Activated CD8-positive, alpha-beta memory T cell treated with anti-CD3 and anti-CD28 coated beads, Interleukin-2, amount 50 U/mL, for 4 hours (primary cell): ENCODE results near the gene CMTM2.

Source experiments
- DNase-seq: peaks from one replicate; pipeline ENCODE4 v3.0.0-alpha.2; 2020

The CMTM2 gene, protein sequence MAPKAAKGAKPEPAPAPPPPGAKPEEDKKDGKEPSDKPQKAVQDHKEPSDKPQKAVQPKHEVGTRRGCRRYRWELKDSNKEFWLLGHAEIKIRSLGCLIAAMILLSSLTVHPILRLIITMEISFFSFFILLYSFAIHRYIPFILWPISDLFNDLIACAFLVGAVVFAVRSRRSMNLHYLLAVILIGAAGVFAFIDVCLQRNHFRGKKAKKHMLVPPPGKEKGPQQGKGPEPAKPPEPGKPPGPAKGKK

DNA sequence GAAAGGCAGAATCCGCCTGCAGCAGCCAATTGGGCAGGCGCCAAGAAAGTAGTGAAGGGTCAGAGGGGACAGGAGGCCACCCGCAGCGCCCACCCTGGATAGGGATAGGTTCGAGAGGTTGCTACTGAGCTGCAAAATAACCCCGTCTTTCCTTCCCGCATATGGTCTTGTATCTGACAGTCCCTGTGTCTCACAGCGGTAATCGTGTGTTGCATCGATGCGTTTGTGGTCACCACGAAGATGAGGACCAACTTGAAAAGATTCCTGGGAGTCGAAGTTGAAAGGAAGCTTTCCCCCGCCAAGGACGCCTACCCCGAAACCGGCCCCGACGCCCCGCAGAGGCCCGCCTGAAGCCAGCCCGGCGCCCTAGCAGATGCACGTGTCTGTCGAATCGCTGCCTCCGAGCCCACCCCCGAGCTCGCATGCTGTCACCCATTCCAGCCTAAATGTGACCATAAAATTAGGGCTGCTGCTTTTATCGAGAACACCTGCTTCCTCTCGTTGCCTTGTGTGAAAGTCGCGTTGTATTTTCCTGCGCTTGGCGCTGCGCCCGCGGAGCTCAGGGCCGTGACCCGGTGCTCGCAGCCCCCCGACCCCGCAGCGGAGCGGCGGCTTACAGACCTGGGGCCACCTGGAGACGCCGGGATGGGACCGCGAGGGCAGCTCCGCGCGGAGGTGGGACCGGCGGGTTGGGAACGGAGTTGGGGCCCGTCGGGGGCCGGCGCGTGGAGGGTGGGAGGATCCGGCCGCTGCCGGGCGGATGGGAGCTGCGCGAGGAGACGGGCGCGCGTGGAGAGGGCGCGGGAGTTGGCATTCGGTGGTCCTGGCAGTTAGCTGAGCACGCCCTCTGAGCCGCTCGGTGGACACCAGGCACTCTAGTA, at the start of gene CMTM2:
TSS of gene CMTM2 (plus strand) at position 813 of the 881 bp plus-strand sequence. CDS start 145 bp downstream, outside the sequence.
- DNase-seq: no peak

DNA sequence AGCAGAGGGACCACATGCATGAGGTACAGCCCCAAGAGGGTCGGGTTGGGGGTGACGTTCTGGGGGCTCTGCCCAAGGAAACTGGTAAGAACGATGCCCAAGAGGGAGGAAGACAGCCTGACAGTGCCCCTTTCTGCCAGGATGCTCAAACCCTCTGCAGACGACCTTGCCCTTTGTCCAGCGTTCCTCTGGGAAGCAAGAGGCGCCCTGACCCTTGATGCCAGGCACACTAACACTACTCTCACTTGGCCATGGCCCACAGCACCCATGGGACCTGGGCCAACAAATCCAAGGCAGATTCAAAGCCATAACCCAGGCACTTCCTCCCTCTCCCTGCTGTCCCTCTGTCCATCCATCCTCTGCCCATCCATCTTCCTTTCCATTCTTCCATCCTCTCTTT, 49.8 kb upstream of the CMTM2 start:
- DNase-seq: no peak

DNA sequence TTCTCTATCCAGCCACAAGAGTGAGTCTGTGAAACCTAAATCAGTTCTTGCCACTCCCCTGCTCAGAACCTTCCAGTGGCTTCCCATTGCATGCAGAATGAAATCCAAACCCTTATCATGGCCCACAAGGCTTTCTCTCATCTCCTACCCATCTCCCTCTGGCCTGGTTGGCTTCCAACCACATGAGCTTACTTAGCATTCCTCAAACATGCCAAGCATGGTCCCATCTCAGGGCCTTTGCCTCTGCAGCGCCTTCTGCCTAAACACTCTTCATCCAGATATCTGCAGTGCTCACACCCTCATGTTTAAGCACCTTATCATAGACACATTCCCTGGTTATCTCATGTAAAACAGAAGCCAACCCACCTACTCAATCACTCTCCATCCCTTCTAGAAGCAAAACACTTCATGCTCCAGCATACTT, 44.9 kb upstream of the CMTM2 start:
- DNase-seq: no peak

DNA sequence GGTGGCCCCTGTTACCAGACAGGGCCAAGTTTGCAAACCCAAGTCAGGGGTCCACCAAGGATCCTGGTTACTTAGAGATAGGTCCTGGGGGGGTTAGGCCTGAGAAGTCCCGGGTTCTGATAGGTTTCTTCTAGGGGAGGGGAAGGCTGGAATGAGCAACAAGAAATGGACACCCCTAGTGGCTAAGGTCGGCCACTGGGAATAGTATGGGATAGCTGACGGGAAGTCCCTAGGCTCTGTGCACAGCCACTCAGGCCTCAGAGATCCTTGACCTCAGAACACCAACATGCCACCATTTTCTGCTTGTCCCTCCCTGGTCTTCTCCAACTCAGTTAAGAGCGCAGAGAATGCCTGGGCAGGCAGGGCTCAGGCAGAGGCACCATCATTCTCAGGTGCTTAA, 42.7 kb upstream of the CMTM2 start:
- no peak for DNase-seq

DNA sequence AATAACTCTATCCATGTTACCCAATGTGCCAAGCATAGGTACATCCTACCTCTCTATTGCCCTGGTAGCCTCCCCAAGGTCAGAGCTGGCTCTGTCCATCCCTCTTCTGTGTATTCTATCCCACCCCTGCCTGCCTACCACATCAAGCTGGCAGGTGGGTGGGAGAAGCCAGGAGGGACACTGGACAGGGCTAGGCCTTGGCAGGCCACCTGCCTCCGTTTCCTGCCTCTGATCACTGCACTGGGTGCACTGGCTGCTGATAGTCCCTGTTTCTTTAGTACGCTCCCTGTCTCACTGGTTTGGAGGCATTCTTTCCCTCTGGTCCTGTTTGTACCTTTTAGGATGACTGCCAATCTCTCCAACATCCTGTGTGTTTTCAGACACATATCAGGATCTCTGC, 42.0 kb upstream of the CMTM2 start:
- no peak for DNase-seq

DNA sequence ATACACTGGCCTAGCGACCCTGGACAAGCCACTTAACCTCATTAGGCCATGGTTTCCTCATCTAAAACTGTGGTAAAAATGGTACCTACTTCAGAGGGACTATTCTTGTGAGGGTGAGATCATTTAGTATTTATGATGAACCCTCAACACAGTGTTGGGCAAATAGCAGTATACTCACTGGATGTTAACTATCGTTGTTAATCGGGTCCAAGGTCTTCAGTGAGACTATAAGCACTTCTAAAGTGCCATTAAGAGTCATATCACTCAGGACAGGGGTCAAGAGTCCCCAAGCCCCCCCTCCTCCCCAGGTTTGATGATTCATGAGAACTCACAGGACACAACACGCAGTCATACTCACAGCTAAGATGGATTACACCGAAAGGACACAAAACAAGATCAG, 40.4 kb upstream of the CMTM2 start:
- no peak for DNase-seq

DNA sequence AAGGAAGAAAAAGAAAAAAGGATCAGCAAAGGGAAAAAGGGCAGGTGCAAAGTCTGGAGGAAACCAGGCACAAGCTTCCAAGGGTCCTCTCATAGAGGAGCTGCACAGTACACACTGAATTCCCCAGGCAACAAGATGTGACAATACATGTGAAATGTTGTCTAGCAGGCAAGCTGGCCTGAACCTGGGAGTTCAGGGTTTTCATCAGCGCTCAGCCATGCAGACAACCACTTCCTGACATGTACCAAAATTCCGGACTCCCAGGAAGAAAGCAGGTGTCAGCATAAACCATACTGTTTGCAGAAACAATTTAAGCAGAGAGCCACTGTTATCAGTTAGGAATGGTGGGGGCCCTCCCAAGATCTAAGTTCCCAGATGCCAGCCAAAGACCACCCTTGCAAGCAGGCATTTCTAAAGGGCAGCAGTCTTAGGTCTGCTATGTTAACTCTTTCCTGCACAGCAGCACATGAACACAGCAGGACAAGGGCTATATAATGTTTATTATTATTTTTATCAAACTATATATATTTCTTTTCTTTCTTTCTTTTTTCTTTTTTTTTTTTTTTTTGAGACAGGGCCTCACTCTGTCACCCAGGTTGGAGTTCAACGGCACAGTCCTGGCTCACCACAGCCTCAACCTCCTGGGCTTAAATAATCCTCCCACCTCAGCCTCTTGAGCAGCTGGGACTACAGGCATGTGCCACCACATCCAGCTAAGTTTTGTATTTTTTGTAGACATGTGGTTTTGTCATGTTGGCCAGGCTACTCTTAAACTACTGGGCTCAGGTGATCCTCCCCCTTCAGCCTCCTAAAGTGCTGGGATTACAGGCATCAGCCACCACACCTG, 39.4 kb upstream of the CMTM2 start:
- DNase-seq: no peak

DNA sequence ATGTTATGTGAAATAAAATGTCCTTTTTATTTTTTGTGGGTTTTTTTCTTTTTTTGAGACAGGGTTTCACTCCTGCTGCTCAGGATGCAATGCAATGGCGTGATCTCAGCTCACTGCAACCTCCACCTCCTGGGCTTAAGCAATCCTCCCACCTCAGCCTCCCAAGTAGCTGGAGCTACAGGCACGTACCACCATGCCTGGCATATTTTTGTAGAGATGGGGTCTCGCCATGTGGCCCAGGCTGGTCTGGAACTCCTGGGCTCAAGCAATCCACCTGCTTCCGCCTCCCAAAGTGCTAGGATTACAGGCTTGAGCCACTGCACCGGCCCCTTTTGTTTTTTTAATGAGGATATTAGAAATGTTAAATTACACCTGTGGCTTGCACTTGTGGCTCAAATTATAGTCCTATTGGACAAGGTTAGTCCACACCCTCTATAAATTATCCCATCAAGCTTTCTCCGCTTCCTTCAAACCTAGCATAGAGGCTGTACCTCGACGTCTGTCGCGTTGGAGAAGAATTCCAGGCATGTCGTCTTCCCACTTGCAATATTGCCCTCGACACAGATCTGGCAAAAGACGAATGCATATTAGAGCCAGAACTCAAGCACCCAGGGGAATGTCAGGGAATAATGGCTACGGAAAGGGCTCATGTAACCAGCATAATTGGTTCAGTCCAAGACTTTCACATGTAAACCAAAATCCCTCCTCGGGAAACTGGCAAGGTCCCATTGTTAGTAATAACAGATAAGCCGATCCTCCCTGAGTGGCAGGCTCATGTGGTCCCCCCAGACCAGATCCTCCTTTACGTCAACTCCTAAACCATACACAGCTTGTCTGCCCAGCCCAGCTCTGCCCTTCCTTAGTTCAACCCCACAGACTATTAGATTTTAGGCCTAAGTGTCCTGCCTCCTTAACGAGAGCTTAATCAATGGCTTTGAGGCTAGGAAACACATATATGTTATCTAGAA, 37.6 kb upstream of the CMTM2 start:
- no peak for DNase-seq

DNA sequence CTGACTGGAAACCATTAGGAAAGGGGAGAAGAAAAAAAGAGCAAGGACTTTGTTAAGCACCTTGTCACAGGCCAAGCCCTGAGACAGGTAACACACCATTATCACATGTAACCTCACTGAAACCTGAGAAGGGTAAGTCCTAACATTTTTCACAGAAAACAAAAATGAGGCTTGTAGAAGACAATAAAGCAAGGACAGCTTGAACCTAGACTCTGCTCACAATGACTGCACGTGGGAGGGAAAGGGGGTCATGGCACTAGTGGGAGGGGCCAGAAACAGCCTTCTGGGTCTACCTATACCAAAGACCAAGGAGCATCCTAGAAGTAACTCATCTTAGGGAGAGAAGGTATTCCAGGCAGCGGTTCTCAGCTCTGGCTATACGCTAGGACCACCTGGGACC, 36.9 kb upstream of the CMTM2 start:
- no peak for DNase-seq

DNA sequence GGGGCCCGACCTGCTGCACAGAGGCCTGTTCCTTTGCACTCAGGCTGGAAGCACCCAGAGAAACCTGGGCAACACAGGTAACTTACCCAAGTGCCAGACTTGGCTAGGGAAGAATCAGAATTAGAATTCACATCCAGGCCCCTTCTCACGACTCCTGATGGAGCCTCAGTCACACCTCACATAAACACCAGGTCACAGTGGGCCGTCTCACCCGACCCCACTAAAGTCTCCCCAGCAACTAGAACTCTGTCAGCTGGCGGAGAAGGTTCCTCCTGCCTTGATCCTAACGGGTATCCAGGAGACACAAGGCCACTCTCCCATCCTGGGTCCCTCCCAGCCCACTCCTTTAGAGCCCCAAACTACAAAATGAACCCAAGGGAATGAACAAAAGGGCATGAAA, 35.7 kb upstream of the CMTM2 start:
- DNase-seq: no peak

DNA sequence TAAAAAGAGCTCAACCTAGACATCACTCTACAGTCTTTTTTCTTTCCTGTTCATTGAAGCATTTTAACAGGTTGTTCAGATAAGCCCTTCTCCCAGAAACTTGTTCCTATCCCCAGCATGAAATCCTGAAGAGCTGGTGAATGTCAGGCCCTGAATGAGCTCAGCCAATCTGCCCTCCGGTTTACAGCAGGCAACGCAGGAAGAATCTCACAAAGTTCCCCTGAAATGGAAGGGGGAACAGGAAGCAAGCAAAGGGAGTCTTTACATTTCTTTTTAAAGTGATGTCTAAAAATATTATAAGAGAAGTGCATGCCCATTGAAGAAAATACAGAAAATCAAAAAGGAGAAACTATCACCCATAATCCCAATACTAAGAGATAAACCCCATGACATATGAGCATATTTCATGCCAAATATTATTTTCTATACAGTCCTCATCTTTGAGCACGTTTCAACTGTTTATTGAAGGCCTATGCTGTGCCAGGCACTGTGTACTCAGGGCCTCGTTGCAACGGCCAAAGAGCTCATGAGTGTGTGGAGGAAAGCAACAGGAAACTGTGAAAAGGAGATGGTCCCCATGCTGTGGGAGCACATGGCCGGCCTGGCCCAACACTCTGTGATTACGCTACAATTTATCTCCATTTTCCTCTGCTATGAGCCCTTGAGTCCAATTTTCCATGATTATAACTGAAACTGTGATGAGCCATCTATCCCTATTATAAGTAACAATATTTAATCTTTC, 35.1 kb upstream of the CMTM2 start:
- DNase-seq: no peak

DNA sequence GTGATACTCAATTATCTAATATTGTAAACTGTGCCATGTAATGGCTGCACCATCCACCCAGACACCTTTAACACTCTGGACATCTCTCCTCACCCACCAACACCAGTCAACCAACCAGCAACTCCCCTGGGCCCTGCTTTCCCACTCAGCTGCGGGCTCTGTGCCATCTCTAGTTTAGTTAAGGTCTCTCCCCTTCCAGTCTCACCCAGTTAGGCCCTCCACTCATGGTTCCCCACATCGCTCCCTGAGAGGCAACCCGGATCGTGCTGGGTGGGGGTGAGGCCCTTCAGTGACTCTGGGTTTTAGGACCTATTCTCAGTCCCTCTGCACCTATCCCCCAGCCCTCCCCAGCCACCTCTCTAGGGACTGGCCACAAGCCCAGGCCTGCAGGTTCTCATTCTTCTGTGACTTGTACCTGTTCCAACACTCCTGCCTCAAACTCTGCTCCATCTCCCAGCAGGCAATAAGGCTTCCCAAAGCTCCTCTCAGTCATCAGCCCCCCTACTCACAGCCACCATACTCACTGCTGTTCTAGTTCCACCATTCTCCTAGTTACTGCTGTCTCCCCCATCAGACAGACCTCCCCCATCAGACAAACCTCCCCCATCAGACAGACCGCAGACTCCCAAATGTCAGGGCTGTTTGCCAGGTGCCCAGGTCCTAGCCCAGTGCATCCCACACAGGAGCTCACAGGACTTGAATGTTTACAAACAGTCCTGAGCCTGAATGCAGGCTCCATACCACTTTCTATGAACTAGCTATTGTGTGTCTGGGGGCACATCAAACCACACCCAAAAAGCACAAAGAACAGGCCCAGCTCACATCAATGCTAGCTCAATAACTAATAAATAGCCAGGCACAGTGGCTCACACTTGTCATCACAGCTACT, 31.9 kb upstream of the CMTM2 start:
- no peak for DNase-seq

DNA sequence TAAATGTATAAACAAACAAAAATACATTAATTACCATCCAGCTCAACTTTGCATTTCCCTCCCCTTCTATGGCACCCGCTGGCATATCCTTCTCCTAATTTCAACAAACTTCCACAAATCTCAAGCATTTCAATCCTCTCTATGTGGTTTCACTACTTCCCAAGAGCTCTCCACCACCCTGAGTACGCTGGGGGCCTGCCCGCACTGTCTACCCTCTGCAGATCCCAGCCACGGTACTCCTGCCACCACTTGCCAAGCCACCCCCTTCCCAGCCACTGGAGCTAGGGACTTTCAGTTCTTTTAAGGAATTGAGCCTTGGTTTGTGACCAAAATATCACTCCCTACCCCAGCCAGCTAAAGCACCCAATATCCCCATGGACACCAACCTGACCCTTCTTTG, 31.2 kb upstream of the CMTM2 start:
- DNase-seq: no peak

DNA sequence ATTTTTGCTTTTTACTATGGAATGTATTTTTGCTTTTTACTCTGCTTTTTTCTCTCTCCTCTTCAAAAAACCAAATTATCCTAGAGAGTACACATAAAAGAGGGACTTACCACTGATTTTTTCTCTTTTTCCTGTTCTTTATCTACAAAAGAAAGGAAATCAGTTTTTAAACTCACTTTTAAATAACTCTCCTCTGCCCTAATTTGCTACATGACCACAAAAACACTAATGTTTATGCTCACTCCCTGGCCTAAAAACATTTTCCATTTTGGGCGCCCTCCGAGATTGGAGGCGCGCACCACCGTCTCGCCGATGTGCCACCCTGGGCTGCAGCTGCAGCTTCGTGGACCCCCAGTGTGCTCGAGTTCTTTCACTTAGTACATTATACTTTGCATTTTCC, 30.4 kb upstream of the CMTM2 start:
- no peak for DNase-seq

DNA sequence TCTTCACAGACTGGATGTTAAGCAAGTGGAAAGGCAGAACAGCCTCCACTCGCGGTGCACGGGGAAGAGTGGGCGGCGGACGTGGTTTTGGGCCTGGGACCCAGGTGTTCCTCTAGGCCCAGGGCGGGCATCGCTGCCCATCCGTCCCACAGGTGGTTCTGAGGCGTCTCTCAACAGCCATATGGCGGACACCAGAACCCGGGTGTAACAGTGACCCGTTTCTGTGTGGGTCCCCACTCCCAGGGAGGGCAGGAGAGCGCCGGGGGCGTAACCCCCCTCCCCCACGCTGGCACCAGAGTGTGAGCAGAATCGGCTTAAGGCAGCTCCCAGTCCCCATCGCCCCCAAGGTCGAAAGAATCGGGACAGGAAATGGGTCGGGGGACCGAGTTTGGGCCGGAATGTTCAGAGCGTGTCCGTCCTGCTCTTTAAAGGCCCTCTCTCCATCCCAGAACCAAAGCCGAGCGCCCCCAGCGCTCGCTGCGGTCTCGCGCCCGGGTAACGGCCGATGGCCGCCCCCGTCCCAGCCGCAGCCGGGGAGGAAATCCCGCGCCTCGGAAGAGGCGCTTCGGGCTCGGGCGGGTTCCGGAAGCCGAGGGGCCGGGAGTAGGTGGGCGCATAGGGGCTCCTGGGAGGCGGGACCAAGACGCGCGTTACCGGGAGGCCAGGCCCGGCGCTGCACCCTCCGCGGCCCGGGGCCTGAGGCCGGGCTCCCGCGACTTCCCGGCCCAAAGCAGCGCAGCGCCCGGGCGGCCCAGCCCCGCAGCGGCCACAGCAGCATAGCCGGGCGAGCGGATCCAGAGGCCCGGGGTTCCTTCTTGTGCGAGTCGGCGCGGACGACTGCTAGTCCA, 29.8 kb upstream of the CMTM2 start, which contains the start of gene TK2:
TSS of gene TK2 (minus strand) at position 839 of the 848 bp plus-strand sequence. CDS start at position 778, 61 bp downstream.
- DNase-seq: peak; percentile 51

DNA sequence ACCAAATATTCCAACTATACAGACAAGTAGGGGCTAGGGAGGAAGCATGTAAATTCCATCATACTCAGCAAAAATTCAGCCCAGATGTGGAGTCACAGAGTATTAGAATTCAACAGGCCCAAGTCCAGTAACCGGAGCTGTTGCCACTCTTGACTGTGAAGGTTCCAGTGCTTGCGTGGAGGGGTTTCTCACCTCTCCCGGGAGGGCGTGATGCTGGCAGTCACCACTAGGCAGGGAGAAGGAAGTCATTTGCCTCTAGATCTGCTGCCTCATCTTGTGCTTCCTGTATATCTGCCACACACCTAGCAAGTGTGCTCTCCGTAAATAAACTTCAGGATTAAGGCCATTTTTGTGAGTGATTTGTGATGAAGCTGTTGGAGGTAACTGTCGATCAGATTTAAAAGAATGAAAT, 27.9 kb upstream of the CMTM2 start:
- DNase-seq: peak; percentile 53

DNA sequence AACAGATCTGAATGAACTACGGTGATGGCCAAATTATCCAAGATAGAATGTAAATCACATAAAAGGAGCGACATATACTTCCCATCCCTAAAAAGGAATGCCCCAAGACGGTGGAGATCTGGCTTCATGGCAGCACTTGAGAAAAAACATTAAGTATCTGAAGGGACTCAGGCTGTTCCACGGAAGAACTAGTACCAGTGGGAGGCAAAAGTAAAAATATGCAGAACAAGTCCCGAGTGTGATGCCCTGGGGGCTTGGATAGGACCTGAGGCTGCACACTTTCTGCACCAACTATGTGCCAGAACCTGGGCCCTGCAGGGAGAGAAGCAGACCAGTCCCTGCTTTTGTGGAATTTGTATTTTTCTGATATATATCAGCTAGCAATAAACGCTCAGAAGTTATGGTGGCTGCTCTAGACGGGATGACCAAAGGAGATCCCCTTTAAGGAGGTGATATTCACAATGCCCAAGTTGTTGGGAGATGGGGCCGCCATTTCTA, 27.4 kb upstream of the CMTM2 start:
- DNase-seq: no peak

DNA sequence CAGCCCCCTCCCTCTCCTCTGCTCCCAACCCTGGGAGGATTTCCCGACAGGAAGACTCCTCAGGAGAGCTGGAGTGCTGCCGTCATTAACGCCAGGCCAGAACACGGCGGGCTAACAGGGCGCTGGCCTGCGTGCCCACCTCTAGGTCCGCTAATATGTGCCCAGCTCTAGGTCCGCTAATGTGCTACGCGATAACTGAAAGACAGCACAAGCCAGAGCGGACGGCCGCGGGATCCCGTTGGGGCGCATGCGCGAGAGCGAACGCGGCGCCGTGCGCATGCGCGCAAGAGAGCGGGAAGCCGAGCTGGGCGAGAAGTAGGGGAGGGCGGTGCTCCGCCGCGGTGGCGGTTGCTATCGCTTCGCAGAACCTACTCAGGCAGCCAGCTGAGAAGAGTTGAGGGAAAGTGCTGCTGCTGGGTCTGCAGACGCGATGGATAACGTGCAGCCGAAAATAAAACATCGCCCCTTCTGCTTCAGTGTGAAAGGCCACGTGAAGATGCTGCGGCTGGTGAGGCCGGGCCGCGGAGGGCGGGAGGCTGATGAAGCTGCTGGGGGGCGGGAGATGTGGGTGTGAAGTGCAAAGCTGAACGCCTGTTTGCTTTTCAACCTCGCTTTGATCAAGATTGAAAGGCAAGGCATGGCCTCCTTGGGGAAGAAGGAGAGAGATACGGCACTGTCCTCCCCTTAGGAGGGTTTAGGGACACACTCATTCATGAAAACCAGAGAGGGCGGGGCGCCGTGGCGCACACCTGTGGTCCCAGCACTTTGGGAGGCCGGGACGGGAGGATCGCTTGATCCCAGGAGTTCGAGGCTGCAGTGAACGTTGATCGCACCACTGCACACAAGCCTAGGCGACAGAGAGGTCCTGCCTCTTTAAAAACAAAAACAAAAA, 26.7 kb upstream of the CMTM2 start, which contains the start of gene CKLF:
TSS of gene CKLF (plus strand) at position 291 of the 892 bp plus-strand sequence. CDS start at position 431, 140 bp downstream.
- DNase-seq: peak; percentile 89
